ENCODE results near the gene SYT4. TPM values are rescaled to one million over a fixed set of nuclear protein-coding genes. Genes with fewer than 3 reads are reported as not detected.

Gene SYT4
- total RNA-seq, 1 donor from 2014 or later: not detected

DNA sequence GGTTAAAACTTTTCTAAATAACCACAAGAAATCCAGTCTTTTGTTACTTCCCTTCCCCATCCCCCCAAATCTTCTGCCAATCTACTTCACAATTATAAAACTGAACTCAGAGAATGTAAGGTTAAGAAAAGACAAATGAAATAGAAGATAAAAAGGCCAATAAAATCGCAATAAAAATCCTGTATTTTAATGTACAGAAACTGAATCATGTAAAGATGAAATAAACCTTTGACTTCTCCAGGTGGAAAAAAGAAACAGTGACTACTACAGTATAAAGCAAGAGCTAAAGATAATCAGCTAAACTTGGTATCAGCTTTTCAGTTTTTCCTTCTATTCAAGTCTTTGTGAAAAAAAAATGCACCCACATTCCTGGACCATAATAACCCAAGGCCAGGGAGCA, 1.7 kb downstream of the SYT4 start:
- no peak overlapping the region for H3K27ac ChIP-seq
- H3K4me3 ChIP-seq: no peak overlapping the region
- intact Hi-C loops (cut with DNase I): no loop called here
- peaks cover 8% of the 10 kb centered on the region for H3K27me3 ChIP-seq (ENCODE audit: low read depth)
- H3K4me1 ChIP-seq: no peaks in the 10 kb centered on the region
- TF ChIP-seq, protein P1, sequence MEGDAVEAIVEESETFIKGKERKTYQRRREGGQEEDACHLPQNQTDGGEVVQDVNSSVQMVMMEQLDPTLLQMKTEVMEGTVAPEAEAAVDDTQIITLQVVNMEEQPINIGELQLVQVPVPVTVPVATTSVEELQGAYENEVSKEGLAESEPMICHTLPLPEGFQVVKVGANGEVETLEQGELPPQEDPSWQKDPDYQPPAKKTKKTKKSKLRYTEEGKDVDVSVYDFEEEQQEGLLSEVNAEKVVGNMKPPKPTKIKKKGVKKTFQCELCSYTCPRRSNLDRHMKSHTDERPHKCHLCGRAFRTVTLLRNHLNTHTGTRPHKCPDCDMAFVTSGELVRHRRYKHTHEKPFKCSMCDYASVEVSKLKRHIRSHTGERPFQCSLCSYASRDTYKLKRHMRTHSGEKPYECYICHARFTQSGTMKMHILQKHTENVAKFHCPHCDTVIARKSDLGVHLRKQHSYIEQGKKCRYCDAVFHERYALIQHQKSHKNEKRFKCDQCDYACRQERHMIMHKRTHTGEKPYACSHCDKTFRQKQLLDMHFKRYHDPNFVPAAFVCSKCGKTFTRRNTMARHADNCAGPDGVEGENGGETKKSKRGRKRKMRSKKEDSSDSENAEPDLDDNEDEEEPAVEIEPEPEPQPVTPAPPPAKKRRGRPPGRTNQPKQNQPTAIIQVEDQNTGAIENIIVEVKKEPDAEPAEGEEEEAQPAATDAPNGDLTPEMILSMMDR (IDR thresholded peaks at IDR 0.05): no peak
- ATAC-seq (no peak), DNase-seq (no peak)
- H3K9me3 ChIP-seq: no peaks in the 10 kb centered on the region
- H3K36me3 ChIP-seq: no peaks in the 10 kb centered on the region

DNA sequence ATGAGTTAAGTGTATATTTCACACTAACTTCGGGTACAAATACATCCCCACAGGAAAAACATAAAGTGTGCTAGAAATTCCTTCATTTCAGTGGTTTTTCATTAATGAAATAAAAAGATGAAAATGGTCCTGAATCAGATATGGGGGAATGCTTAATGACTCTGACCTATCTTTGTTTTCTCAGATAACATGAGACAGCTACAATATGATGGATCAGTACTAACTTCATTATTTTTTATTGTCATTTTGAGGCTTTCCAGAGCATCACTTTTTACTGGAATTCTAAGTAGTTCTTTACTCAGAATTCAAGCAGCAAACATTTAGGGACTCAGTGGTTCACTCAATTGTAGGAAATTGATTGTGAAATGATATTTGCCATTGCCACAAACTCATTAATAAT, 2.8 kb downstream of the SYT4 start:
- Histone ChIP-seq H3K27ac (no peak overlapping the region), H3K27me3 (ENCODE audit: low read depth) (peaks cover 8% of the 10 kb centered on the region), H3K9me3 (no peaks in the 10 kb centered on the region), H3K4me3 (no peak overlapping the region), H3K4me1 (no peaks in the 10 kb centered on the region), H3K36me3 (no peaks in the 10 kb centered on the region)
- intact Hi-C loops (cut with DNase I): no loop called here
- no peak for ATAC-seq
- DNase-seq: no peak
- TF ChIP-seq, protein P1 (IDR thresholded peaks at IDR 0.05): no peak

DNA sequence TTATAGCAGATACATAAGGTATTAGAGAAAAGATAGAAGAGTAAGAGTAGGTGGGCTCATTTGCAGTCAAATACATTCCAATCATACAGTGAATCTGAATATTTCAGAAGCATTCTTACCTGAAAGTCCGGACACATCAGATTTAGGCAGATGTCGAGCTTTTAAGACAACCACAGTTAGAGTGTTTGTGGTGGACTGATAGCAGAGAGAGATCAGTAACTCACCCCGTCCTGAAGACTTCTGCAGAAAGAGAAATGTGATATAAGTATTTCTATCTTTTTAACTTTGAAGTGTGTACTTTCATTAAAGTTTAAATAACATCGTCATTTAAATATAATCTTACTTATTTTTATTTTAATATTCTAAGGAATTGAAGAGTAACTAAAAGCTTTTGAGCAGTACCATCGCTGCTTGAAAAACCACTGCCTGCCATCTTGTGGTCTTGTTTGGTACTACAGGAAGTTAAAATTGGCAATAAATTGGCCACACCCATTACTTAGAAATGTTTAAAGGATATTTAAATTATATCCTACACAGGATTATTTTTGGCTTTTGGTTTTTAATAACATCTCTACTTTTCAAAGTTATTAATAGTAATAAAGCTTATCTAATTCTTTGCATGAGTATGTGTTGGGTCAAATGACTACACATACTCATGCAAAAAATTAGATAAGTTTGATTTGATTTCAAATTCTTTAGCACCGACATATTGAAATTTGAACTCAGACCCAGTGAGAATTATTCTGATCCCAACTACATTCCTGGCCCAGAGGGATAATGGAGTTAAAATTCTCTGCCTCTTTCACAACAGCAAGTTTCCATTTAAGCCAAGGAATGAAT, 5.5 kb downstream of the SYT4 start:
- DNase-seq (no peak), ATAC-seq (no peak)
- Histone ChIP-seq H3K36me3 (no peaks in the 10 kb centered on the region), H3K27me3 (ENCODE audit: low read depth) (peaks cover under 1% of the 10 kb centered on the region), H3K4me3 (no peak overlapping the region), H3K27ac (no peak overlapping the region), H3K9me3 (no peaks in the 10 kb centered on the region), H3K4me1 (no peaks in the 10 kb centered on the region)
- intact Hi-C loops (cut with DNase I): no loop called here
- TF ChIP-seq, protein P1 (IDR thresholded peaks at IDR 0.05): peak; percentile 78

DNA sequence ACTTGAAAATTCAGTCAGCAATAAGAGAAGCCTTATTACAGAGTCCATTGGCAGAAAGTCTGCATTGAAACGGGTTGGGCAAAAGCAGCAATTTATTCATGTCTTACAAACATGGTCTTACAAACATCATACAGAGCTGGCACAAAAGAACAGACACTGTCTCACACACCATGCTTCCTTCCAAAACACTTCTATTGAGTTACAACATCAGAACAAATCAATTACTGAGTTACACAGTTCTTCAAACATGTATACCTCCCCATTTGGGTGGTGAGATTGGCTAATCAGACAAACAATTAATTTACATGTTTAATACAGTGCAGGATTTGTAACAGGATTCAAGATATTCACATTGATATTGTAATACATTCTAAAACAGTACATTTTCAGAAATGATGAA, 9.5 kb downstream of the SYT4 start:
- H3K4me3 ChIP-seq: no peak overlapping the region
- intact Hi-C loops (cut with DNase I): no loop called here
- no peak for ATAC-seq
- no peaks in the 10 kb centered on the region for H3K36me3 ChIP-seq
- no peak for DNase-seq
- H3K9me3 ChIP-seq: no peaks in the 10 kb centered on the region
- TF ChIP-seq, protein P1 (IDR thresholded peaks at IDR 0.05): no peak
- no peak overlapping the region for H3K27ac ChIP-seq
- H3K27me3 ChIP-seq (ENCODE audit: low read depth): no peaks in the 10 kb centered on the region
- H3K4me1 ChIP-seq: no peaks in the 10 kb centered on the region

DNA sequence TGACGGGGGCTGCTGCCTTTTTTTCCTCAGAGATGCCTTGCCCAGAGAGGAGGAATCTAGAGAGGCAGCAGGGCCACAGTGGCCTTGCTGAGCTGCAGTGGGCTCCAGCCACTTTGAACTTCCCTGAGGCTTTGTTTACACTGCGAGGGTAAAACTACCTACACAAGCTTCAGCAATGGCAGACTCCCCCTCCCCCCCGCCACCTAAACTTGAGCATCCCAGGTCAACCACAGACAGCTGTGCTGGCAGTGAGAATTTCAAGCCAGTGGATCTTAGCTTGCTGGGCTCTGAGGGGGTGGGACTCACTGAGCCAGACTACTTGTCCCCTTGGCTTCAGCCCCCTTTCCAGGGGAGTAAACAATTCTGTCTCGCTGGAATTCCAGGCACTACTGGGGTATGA, 11.8 kb downstream of the SYT4 start:
- H3K36me3 ChIP-seq: no peaks in the 10 kb centered on the region
- DNase-seq (no peak), ATAC-seq (no peak)
- intact Hi-C loops (cut with DNase I): no loop called here
- no peaks in the 10 kb centered on the region for H3K27me3 ChIP-seq (ENCODE audit: low read depth)
- TF ChIP-seq, protein P1 (IDR thresholded peaks at IDR 0.05): no peak
- no peak overlapping the region for H3K27ac ChIP-seq
- no peak overlapping the region for H3K4me3 ChIP-seq
- no peaks in the 10 kb centered on the region for H3K4me1 ChIP-seq
- no peaks in the 10 kb centered on the region for H3K9me3 ChIP-seq

Measured in lower lobe of right lung (tissue), 2 donors.